Measurements from ENCODE around the gene CROCC2. TPM values are rescaled to one million over a fixed set of nuclear protein-coding genes. Genes with fewer than 3 reads are reported as not detected.

Gene CROCC2
- under 1 TPM in 4 of 9 donors, not detected in 5; 0.07 to 0.65 (median 0.28) TPM for total RNA-seq
- polyA plus RNA-seq, result under 1 TPM in 2 of 3 donors, not detected in 1; 0.07 to 0.32 TPM
- long read RNA-seq, donor 1, result 0 reads
- long read RNA-seq, donor 2, result 0 reads
- long read RNA-seq, donor 3, result 0 reads
- long read RNA-seq, donor 4, result 0 reads
- long read RNA-seq, donor 5, partial matches to known transcripts, result 0 of 1 reads
- long read RNA-seq, donor 5, other reads (novel, unspliced or antisense), result 1 of 1 reads
- long read RNA-seq, donor 6, result 0 reads
- long read RNA-seq, donor 7, result 0 reads
- long read RNA-seq, donor 8, result 0 reads
- long read RNA-seq, donor 9, result 0 reads
- long read RNA-seq, donor 10, result 0 reads

DNA sequence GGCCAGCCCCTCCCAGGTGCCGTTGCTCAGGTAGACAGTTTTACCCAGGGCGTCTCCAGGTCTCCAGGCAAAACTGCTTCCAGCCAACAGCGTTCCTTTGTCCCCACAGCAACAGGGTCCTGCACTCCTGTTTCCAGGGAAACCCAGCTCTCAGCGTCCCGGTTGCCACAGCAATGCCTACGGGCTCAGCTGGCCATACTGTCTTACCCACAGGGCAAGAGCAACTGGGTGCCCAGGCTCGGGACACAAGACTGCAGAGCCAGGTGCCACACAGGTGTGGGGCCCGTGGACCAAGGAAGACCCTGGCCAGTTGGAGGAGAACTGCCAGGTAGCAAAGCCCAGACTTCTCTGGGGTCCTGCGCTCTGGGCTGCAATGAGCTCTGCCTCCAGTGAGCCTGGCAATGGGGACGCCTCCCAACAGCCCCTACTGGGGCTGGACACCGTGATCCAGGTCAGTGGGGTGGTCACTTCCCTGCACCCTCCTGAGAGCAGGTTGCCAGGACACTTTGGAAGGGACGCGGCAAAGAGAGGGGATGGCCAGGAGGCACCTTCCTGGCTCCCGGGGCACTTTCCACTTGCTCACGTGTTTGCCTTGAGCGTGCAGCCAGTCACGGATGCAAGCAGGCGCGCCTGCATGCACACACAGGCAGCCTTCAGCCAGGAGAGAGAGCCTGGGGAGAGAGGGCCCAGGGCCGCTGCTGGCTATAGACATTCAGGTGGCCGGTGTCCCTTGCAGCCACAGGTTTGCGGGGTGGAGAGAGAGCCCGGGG is at the start of gene CROCC2:
Gene CROCC2, plus strand, starts transcription at position 196 of the 770 bp plus-strand sequence. Its CDS starts 178 bp downstream, at position 374.
- TF ChIP-seq, protein P1, sequence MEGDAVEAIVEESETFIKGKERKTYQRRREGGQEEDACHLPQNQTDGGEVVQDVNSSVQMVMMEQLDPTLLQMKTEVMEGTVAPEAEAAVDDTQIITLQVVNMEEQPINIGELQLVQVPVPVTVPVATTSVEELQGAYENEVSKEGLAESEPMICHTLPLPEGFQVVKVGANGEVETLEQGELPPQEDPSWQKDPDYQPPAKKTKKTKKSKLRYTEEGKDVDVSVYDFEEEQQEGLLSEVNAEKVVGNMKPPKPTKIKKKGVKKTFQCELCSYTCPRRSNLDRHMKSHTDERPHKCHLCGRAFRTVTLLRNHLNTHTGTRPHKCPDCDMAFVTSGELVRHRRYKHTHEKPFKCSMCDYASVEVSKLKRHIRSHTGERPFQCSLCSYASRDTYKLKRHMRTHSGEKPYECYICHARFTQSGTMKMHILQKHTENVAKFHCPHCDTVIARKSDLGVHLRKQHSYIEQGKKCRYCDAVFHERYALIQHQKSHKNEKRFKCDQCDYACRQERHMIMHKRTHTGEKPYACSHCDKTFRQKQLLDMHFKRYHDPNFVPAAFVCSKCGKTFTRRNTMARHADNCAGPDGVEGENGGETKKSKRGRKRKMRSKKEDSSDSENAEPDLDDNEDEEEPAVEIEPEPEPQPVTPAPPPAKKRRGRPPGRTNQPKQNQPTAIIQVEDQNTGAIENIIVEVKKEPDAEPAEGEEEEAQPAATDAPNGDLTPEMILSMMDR (IDR thresholded peaks at IDR 0.05), result no peak
- no peak for TF ChIP-seq POLR2A (IDR thresholded peaks at IDR 0.05)
- H3K9me3 ChIP-seq (replicated peaks in 1 of 3), result no peaks in the 10 kb centered on the region
- no peaks in the 10 kb centered on the region for H3K27me3 ChIP-seq
- no peak within 1 kb of the TSS for H3K4me3 ChIP-seq
- H3K4me1 ChIP-seq (replicated peaks in 1 of 2), result no peaks in the 10 kb centered on the region
- no peak within 1 kb of the TSS for H3K27ac ChIP-seq
- intact Hi-C loops (cut with DNase I), result no loop called here
- DNase-seq, result no peak
- no peaks in the 10 kb centered on the region for H3K36me3 ChIP-seq (replicated peaks in 1 of 2)
- 74 to 89% (median 81%) methylated on average over 4 to 23 of the region's 23 CpGs for WGBS, 4 donors

DNA sequence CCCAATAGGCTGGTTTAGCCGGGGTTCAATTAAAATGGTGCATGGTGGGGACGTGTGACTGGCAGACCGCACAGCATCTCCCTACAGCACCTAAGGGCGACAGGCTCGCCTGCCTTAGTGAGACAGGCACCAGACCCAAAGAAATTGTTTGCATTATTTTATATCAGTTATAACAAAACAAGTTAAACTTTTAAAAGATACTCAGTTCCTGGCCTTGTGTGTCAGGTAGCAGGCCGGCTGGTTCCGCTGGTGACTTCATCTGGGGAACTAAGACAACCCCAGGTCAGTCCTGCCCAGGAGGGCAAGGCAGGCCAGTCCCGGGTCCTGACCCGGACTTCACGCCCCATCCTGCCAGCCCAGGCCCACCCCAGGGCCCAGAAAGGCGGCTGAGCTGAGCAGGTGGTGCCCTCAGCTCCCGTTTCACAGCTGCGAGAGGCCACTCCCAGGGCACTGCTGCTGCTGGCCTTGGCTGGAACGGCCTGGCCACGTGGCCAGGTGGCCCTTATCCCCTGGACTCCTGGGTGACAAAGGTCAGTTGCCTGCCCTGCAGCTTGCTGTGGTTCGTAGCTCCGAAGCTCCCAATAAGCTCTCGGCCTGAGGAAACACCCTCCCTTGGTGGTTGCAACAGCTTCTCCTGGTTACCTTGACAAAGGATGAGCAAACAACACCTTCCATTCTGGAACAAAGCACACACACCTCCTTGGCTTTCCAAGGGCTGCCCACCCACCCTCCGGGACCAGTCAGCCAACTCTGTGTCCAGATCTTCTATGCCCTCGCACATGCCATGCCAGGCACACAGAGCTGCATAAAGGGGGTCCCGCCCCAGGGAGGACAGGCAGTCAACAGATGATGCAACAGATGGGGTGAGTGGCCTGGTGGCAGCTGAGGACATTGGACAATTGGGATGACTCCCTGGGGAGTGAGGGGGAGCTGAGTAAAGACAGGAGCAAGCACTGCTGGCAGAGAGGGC is 48.8 kb upstream of the CROCC2 start:
- Histone ChIP-seq H3K27me3 (no peaks in the 10 kb centered on the region), H3K4me3 (no peak overlapping the region), H3K27ac (no peak overlapping the region), H3K36me3 (replicated peaks in 1 of 2) (no peaks in the 10 kb centered on the region), H3K4me1 (replicated peaks in 1 of 2) (no peaks in the 10 kb centered on the region), H3K9me3 (replicated peaks in 1 of 3) (no peaks in the 10 kb centered on the region)
- no peak for DNase-seq
- WGBS, 4 donors, result 82 to 86% (median 85%) methylated on average over 16 to 21 of the region's 21 CpGs
- intact Hi-C loops (cut with DNase I), result loop anchor here in 1 of 2 donors (10.0 kb wide), 3 partner anchors 127 to 357 kb away; no protein-coding TSS in a partner anchor
- no peak for TF ChIP-seq POLR2A (IDR thresholded peaks at IDR 0.05)
- TF ChIP-seq, protein P1 (IDR thresholded peaks at IDR 0.05), result no peak

DNA sequence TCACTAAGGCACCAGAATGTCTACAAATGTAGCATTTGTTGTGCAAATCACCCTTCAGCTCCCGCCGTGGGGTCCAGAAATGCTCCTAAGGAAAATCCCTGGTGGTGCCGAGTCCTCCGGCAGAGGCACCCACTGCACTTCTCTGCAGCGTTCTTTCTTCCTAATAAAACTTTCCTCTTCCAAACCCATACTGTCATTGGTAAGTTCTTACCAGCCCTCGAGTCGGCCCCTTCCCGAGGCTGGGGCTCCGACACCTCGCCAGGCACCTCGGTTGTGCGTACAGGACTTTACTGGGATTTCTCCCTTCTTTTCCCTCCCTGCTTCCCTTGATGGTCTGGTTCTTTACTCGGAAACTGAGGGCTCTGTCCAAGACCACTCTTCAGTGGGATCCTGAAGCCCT is 47.8 kb upstream of the CROCC2 start:
- WGBS, 4 donors, result 79 to 94% (median 90%) methylated on average over 13 of the region's 13 CpGs
- no peak for TF ChIP-seq POLR2A (IDR thresholded peaks at IDR 0.05)
- TF ChIP-seq, protein P1 (IDR thresholded peaks at IDR 0.05), result no peak
- Histone ChIP-seq H3K4me1 (replicated peaks in 1 of 2) (no peaks in the 10 kb centered on the region), H3K27ac (no peak overlapping the region), H3K36me3 (replicated peaks in 1 of 2) (no peaks in the 10 kb centered on the region), H3K4me3 (no peak overlapping the region), H3K27me3 (no peaks in the 10 kb centered on the region), H3K9me3 (replicated peaks in 1 of 3) (no peaks in the 10 kb centered on the region)
- DNase-seq, result no peak
- intact Hi-C loops (cut with DNase I), result loop anchor here in 1 of 2 donors (10.0 kb wide), 3 partner anchors 126 to 356 kb away; no protein-coding TSS in a partner anchor
